AG08395 (cell line): ENCODE measurements around the gene FOXP2.
"Not testable (repeated sequence)": the region's sequence is repeated elsewhere in the genome, so short reads cannot be mapped to it uniquely, and the experiment has no call there.

Experiments
- DNase-seq: peaks from one replicate; pipeline ENCODE4 v3.0.0; 2012; ENCODE audit warnings: mixed read lengths, low spot score

Gene FOXP2

DNA sequence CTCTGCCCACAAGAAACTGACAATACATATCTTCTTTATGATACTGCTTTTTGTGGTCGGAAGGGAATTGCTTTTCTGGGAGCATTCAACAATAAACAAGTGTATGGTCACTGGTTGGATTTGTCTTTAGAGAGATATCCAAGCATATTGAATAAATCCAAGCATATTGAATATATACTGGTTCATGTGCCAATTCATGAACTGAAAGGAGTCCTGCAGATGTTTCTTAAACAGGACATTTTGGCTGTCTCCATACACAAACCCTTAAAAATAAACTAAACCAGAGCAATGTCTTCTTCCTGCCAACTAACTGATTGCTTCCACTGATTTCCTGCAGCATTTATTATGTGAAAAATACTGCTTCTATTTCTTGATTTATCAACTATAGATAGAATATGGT, 173.9 kb downstream of the FOXP2 start:
- no peak for DNase-seq

DNA sequence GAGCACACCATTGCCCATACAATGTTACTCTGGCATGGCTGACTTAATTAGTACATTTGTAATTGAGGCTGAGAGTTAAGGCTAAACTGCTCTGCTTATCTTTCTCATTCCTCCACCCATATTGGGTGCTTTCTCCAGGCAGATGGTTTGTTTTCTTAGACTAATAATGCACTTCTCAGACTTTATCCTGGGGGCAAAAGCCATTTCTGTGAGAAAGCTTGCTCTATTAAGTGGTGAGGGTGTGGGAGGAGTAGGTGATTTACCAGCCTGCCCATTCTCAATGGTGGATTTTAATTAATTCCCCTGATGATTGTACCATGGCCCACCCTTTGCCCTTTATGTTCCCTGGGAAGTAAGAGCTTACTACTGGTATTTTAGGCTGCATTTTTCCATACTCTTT, 174.8 kb downstream of the FOXP2 start:
- no peak for DNase-seq

DNA sequence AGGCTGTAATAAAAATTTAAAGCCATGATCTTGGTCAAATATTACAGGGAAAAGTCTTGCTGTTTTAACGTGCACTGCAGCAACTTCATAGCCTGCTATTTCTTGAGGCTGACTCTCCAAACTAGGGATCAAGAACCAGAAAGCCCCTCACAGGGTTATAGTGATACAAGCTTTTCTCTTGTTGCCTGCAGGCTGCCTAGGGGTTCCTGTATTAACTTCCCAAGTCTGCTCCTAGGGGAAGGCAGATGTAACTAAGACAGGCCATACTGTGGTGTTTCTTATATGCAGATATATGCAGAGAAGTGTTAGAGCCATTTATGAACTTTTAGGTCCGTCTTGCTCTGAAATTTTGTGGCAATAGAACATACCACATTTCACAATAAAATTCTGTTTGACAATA, 175.7 kb downstream of the FOXP2 start:
- no peak for DNase-seq

DNA sequence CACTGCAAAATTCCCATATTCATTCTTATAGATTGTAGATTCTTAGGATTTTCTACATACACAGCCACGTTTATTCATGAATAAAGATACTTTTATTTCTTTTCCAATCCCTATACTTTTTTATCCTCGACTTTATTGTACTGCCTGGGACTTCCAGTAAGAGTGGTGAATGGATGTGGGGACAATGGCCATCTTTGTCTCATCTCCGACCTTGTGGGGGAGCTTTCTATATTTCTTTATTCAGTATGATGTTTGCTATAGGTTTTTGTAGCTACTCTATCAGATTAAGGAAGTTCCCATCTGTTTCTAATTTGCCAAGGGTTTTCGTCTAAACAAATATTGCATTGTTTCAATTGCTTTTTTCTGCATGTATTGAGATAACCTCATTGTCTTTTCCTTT, 184.3 kb downstream of the FOXP2 start:
- no peak for DNase-seq

DNA sequence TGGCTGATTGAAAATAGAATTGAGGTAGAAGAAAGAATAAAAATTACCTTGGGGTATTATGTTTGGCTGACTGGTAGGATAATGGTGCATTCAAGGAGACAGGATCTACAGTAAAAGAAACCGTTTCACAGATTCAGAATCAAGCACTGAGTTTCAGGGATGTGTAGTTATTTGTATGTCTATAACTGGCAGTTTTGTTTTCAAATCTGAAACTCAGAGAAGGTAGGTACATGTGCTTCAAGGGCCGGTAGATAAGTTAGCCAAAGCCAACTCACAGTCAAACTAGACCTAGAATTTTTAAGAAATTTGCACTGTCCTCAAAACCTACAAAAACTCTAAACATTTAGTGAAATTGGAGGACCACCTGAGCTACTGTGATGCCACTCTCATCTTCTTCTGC, 191.5 kb downstream of the FOXP2 start:
- no peak for DNase-seq

DNA sequence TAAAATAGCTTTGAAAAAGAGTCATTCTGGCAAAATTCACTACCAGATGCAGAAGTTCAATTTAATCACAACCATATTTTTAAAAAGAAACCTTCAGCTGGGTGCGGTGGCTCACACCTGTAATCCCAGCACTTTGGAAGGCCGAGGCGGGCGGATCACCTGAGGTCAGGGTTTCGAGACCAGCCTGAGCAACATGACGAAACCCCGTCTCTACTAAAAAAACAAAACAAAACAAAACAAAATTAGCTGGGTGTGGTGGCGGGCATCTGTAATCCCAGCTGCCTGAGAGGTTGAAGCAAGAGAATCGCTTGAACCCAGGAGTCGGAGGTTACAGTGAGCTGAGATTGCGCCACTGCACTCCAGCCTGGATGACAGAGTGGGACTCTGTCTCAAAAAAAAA, 194.2 kb downstream of the FOXP2 start:
- DNase-seq: not testable (repeated sequence)

DNA sequence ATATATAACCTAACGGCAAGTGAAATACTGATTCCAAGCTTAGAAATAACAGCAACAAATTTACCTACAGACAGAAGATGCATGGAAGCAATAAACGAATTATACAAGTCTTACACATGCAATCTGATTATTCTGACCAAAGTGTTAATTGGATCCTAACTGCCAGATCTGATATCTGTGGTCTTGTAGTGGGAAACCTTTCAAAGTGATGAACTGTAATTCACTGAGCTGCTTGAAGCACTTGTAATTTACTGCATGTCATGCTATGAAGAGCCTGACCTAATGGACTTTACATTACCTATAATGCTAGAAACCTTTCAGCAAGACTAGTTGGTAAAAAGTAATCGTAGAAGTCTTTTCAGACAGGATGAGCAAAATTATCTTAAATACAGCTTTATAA, 205.6 kb downstream of the FOXP2 start:
- DNase-seq: no peak

DNA sequence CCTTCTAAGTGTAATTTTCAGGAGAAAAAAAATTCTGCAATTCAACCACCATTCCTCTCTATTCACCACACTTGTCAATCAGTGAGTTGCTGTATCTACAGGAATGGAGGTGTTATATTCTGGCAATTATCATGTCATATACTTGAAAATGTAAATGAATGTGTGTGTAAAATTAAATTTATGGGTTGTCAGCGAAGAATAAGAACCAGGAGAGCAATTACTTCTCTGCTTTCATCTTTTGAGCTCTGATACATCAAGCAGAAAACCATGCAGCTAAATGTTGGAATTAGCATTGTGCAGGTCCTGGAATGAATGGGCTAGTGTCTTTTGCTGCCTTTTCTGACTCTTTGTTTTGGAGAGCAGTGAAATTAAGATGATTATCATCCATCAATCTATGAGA, 207.6 kb downstream of the FOXP2 start:
- no peak for DNase-seq

DNA sequence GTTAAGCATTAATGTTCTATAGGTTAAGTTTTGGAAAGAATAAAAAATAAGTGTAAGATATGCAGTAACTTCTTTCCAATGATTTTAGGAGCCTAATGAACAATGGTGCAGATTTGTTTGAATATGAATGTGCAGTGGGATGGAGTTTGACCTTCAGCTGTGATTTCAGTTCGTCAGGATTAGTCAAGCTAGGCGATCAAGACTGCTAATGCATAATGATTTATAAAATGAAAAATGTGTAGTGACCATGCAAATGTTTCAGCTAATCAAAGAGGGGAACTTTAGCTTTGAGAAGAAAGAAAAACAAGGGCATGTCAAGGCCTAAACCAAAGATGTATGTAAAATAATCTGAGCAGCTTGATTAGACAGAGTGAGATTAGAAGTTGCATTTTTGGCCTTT, 208.5 kb downstream of the FOXP2 start:
- no peak for DNase-seq

DNA sequence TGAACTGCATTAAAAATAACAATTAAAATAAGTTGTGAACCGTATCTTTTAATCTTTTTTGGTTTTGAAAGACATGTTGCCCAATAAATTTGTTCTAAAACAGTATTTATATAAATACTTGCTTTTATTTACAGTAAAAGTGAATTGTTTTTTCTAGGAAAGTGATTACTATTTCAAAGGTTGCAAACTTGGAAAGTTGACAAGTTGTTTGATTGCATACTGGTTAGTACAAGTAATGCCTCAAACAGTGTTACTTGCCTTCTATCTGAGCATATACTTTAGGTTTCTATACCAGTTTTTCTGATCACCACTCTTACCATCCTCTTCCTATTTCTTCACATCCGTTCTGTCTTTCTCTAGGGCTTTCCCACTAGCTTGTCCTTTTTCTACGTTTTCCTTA, 212.6 kb downstream of the FOXP2 start:
- DNase-seq: no peak

DNA sequence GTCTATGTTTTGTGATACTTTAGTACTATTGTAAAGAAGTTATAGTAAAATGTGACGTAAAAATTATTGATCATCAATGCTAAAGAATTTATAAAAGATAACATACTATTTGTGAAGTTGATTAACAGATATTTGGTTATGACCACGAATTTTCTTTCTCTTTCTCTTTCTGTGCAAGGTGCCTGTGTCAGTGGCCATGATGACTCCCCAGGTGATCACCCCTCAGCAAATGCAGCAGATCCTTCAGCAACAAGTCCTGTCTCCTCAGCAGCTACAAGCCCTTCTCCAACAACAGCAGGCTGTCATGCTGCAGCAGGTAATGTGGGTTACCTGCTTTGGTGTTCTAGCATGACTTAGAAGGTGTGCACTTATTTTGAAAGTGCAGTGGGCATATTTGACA, 213.7 kb downstream of the FOXP2 start:
- no peak for DNase-seq

DNA sequence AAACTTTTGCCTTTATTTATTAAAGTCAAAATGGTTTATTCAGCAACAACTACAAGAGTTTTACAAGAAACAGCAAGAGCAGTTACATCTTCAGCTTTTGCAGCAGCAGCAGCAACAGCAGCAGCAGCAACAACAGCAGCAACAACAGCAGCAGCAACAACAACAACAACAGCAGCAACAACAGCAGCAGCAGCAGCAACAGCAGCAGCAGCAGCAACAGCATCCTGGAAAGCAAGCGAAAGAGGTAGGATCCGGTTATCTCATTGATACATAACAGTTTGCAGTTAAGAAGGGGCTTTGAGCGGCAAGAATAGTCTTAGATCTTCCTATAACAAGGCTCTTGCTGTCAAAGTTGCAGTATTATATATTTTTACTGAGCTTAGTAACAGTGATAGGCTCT, 215.1 kb downstream of the FOXP2 start:
- DNase-seq: no peak

DNA sequence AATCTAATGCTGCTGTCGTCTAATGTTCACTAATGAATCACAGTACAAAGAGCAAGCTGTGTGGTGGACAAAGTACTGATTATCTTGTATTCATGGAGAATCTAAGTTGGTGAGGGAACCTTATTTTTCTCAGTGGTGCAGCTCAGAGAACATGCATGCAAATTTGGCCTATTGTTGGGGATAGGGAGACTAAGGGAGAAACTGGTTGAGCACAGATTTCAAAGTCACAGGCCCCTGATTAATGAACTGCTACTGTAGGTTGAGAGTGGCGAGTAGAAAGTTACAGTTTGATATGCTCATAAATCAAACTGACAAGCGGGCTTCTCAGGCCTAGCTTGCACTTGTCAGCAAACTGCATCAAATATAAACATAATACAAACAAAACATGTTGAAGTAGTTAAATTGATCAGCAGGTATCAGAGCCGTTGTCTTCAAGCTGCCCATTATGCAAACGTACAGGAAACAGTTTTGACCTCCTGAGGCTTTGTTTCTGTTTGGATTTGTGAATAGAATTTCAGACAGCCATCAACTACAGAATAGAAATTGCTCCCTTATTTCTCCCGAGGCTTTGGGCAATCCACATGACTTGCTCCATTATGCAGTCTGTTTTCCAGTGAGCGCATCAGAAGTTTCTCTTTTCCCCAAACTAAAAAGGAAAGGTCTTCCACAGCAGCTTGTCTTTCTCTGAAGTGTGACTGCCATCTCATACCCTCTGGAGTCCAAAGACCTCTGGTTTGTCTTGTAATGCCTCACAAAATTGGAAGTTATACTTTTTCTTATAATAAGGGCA, 215.8 kb downstream of the FOXP2 start:
- no peak for DNase-seq

DNA sequence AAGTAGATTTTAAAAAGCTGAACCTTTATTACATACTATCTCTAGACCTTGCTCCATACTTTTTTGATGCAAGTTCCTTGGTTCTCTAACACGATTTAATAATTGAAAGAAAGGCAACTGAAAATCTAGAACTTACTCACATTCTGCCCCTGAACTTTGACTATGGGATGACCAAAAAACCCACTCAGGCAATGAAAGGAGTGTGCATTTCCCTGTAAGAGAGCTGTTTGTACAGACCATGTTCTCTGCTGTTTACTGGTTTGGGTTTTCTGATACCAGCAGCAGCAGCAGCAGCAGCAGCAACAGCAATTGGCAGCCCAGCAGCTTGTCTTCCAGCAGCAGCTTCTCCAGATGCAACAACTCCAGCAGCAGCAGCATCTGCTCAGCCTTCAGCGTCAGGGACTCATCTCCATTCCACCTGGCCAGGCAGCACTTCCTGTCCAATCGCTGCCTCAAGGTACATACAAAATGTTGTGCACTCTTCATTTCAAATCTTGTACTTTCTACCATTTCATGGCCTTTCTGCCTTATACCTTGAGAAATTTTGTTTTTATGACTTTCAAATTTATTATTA, 216.7 kb downstream of the FOXP2 start:
- no peak for DNase-seq

DNA sequence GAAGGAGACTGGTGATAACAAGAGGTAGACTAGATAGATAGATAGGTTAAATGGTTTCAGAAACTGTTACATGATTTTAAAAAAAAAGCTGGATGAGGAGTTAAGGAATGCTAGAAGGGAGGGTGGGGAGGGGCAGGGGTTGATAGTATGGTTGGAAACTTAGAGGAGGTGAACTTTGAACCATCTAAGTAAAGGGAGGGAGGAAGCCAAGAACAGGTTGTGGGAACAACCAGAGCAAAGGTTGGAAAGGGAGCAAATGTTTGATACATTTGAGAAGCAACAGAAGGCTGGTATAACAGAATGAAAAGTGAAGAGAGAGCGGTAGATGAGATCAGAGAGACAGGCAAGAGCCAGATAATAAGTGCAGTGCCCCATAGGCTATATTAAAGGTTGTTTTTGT, 224.8 kb downstream of the FOXP2 start:
- DNase-seq: no peak

DNA sequence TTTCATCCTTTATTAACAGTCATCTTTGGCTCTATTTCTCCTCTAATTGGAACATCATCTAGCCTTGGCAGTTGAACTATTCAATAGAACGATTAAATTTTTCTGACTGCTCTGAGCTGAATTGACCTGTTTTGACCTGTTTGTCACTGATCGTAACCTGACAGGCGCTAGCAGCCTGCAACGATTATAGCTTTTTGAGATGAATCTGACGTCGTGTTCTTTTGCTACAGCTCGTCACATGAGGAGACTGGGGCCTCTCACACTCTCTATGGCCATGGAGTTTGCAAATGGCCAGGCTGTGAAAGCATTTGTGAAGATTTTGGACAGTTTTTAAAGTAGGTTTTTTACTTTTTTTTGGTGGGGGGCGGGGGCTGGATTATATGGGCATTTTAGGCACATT, 229.8 kb downstream of the FOXP2 start:
- DNase-seq: no peak

DNA sequence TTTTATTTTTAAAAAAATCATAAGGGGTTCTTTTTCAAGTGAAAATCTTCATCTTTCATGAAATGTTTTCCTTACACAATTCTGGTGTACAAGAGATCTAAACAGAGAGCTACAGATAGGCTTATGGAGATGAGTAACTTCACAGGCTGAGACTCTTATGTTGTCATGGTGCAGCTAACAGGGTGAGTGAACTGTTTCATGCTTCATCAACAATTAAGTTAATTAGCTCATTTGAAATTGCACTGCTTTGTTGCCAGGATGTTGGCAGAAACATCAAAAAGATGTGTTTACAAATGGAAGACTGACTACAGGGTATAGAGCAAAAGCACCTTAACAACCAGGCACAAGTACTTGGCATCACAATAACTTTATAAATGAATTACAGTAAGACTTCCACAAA, 230.8 kb downstream of the FOXP2 start:
- DNase-seq: no peak

DNA sequence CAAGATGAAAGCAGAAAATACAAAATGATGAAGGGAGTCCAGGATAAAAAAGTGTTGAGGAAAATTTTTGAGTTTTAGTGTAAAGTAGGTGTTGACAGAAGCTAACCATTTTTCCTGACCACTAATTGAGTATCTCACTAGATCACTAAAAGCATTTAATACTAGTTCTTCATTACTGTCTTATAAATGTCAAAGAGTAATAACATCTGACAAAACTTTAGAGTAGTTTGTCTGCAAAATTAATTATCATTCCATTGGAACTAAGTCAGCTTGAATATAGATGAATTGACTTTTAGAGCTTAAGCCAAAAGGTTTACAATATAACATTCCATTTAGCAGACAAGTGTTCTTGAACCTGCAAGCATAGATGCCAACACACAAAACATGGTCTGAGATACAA, 232.9 kb downstream of the FOXP2 start:
- no peak for DNase-seq

DNA sequence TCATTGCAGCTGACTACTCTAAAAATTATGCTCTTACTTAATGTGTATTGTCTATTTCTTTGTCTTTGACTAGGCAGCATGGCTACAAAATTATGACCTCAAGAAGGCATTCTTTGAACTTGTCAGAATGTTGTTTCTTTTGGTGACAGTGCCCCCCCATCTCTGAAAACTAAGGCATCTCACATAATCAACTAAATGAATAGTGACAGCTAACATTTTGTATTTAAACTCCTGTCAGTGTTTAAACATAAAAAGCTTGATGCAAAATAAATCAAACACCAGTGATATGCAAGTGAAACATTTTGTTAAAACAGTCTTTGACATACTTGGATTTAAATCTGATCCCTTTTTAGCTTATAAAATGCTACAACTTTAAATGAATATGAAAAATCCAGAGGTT, 233.5 kb downstream of the FOXP2 start:
- DNase-seq: no peak

DNA sequence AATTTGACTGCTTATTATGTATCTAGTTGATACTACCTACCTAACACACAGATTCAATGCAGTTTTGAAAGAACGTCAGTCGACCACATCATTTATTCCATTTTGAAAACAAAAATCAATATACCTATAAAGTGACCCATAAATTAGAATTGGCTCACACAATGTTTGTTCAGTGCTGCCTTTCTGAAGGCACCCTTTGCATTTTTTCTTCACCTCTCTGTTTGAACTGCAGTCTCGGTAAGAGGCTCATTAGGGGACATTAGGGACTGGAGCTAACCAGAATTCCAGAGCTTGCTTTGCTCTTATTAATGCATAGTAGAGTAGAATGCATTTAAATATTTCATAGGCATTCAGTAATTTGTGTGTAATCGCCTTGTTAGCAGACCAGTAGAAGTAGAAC, 234.1 kb downstream of the FOXP2 start:
- no peak for DNase-seq

DNA sequence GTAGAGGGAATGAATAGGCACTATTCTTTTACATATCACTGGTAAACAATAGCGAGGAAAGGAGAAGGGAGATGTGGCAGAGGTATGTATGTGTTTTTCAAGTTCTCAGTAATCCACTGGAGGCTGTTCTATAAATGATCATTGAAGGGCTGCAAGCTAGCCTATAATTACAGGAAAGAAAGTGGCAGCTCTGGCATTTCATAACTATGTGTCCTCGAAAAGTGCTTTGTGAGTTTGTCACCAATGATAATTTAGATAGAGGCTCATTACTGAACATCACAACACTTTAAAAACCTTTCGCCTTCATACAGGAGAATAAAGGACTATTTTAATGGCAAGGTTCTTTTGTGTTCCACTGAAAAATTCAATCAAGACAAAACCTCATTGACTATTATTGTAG, 235.1 kb downstream of the FOXP2 start:
- DNase-seq: no peak

DNA sequence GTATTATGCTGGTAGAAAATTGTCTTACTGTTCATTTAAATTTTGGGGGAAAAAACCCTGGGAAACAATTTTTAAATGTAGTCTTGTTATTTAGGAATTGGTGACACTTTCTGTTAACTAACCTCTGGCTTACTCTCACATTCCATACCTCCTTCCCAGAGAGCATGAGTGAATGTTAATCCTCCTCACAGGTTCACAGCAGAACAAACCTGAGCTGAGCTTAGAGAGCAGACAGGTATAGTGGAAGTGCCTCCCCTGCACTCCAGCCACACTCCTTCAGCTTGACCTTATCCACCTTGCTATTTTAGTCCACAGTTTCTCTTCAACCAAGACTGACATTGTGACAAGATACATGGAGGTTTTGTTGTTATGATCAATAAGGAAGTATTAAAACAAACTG, 235.9 kb downstream of the FOXP2 start:
- DNase-seq: no peak

DNA sequence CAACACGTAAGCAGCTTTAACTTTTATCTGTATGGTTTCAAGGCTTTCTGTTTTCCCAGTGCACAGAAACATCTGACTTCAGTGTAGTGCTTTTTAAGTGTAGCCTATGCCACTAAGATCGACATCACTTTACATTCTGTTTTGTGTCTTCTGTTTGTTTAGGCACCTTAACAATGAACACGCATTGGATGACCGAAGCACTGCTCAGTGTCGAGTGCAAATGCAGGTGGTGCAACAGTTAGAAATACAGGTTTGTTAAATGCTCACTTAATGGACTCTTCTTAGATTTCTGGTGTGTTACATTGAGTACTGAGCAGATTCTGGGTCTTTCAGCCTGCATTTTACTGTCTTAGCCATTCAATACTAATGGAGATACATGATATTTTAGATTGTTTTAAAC, 237.4 kb downstream of the FOXP2 start:
- no peak for DNase-seq

DNA sequence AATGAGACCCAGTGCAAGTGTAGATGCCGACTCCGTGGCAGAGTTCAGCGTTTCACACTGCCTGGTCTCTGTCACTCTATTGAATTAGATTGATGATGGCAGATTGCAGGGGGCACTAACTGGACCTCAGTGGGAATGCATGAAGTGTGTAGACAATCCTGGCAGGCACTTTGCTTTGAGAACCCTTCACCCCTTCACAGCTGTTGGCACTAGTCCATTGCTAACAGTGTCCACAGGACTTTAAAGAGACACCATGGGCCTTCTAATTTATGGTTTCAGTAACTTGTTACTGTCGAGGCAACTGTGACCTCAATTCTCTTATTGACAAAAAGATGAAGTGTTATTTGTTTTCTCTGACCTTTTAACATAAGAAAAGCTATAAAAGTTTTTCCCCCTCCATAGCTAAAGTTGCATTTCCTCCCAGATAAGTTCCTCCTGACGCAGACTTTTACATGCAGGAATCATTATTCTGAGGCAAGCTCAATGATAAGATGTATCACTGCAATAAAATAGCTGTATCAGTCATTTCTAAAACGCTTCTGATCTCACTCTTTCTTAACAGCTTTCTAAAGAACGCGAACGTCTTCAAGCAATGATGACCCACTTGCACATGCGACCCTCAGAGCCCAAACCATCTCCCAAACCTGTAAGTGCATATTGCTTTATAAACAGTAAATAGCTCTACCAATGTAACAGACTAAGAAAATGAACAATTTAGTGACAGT, 238.9 kb downstream of the FOXP2 start:
- DNase-seq: no peak
